Measurements from ENCODE around the gene DYNC1I2. TPM values are rescaled to one million over a fixed set of nuclear protein-coding genes. Genes with fewer than 3 reads are reported as not detected.

Gene DYNC1I2
- total RNA-seq, 1 donor from 2014 or later: 118 TPM

GRCh38 chr2:171735991-171736710 lies 48.9 kb downstream of the DYNC1I2 start:
- Mint-ChIP-seq H3K27ac (ENCODE audit: unreplicated experiment) (no peak overlapping the region), H3K4me1 (ENCODE audit: unreplicated experiment) (peaks cover 3% of the 10 kb centered on the region), H3K9me3 (ENCODE audit: unreplicated experiment) (no peaks in the 10 kb centered on the region), H3K27me3 (ENCODE audit: unreplicated experiment) (no peaks in the 10 kb centered on the region), H3K4me3 (ENCODE audit: unreplicated experiment) (no peak overlapping the region), H3K36me3 (ENCODE audit: unreplicated experiment) (peaks cover 65% of the 10 kb centered on the region)
- DNase-seq (ENCODE audit: extremely low spot score, unreplicated experiment): no peak
- no peak for TF ChIP-seq CTCF (IDR thresholded peaks at IDR 0.05)

- Mint-ChIP-seq H3K4me1 (ENCODE audit: unreplicated experiment) (peaks cover 3% of the 10 kb centered on the region), H3K9me3 (ENCODE audit: unreplicated experiment) (no peaks in the 10 kb centered on the region), H3K36me3 (ENCODE audit: unreplicated experiment) (peaks cover 55% of the 10 kb centered on the region), H3K27me3 (ENCODE audit: unreplicated experiment) (no peaks in the 10 kb centered on the region), H3K4me3 (ENCODE audit: unreplicated experiment) (no peak overlapping the region), H3K27ac (ENCODE audit: unreplicated experiment) (no peak overlapping the region)
- no peak for DNase-seq (ENCODE audit: extremely low spot score, unreplicated experiment)
- TF ChIP-seq CTCF (IDR thresholded peaks at IDR 0.05): no peak
Measured at GRCh38 chr2:171741189-171741588, 53.9 kb downstream of the DYNC1I2 start.

- TF ChIP-seq CTCF (IDR thresholded peaks at IDR 0.05): no peak
Measured at GRCh38 chr2:171742760-171743159, 55.5 kb downstream of the DYNC1I2 start.

GRCh38 chr2:171745141-171745540 lies 57.9 kb downstream of the DYNC1I2 start:
- DNase-seq (ENCODE audit: extremely low spot score, unreplicated experiment): no peak
- peaks cover 60% of the 10 kb centered on the region for H3K36me3 Mint-ChIP-seq (ENCODE audit: unreplicated experiment)
- H3K27ac Mint-ChIP-seq (ENCODE audit: unreplicated experiment): no peak overlapping the region
- peaks cover 3% of the 10 kb centered on the region for H3K4me1 Mint-ChIP-seq (ENCODE audit: unreplicated experiment)
- no peak for TF ChIP-seq CTCF (IDR thresholded peaks at IDR 0.05)
- H3K4me3 Mint-ChIP-seq (ENCODE audit: unreplicated experiment): no peak overlapping the region
- H3K9me3 Mint-ChIP-seq (ENCODE audit: unreplicated experiment): no peaks in the 10 kb centered on the region
- no peaks in the 10 kb centered on the region for H3K27me3 Mint-ChIP-seq (ENCODE audit: unreplicated experiment)

More at GRCh38 chr2:171742760-171743159, 55.5 kb downstream of the DYNC1I2 start:
- Mint-ChIP-seq H3K36me3 (ENCODE audit: unreplicated experiment) (peaks cover 51% of the 10 kb centered on the region), H3K4me1 (ENCODE audit: unreplicated experiment) (peaks cover 3% of the 10 kb centered on the region), H3K27ac (ENCODE audit: unreplicated experiment) (no peak overlapping the region), H3K27me3 (ENCODE audit: unreplicated experiment) (no peaks in the 10 kb centered on the region), H3K9me3 (ENCODE audit: unreplicated experiment) (no peaks in the 10 kb centered on the region), H3K4me3 (ENCODE audit: unreplicated experiment) (no peak overlapping the region)
- no peak for DNase-seq (ENCODE audit: extremely low spot score, unreplicated experiment)

- Mint-ChIP-seq H3K27ac (ENCODE audit: unreplicated experiment) (no peak overlapping the region), H3K4me3 (ENCODE audit: unreplicated experiment) (no peak overlapping the region), H3K9me3 (ENCODE audit: unreplicated experiment) (no peaks in the 10 kb centered on the region), H3K27me3 (ENCODE audit: unreplicated experiment) (no peaks in the 10 kb centered on the region), H3K4me1 (ENCODE audit: unreplicated experiment) (peaks cover under 1% of the 10 kb centered on the region), H3K36me3 (ENCODE audit: unreplicated experiment) (peaks cover 60% of the 10 kb centered on the region)
- DNase-seq (ENCODE audit: extremely low spot score, unreplicated experiment): no peak
- no peak for TF ChIP-seq CTCF (IDR thresholded peaks at IDR 0.05)
Measured at GRCh38 chr2:171745806-171746205, 58.5 kb downstream of the DYNC1I2 start.
